ENCODE data around the gene LRRC15.
A peak's percentile ranks its signal among the peaks of the same experiment; 100 is the strongest.

Gene LRRC15

DNA sequence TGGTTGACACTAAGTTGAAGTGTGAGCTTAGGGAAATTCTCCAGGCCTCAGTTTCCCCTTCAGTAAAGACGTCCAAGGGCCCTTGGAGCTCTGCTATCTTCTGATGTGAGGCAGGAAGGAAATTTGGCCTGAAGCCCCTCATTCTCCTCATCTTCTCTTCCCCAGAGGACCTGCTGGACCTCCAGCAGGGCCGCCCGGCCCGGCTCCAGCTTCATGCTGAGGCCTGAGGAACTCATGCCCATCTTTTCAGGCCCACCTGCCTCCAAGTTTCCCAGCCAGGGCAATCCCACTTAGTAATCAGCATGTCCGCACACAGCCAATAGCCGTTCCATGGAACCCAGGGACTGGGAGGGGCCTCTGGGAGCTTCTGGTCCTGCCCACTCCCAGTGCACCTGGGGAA is 4.0 kb downstream of the LRRC15 start:
- no peak for DNase-seq
- no peaks in the 10 kb centered on the region for H3K36me3 ChIP-seq
- peaks cover 6% of the 10 kb centered on the region for H3K4me1 ChIP-seq
- H3K4me3 ChIP-seq (ENCODE audit: low read depth, low read length): no peak overlapping the region
- no peaks in the 10 kb centered on the region for H3K9me3 ChIP-seq
- no peaks in the 10 kb centered on the region for H3K27me3 ChIP-seq
- TF ChIP-seq, protein P1, sequence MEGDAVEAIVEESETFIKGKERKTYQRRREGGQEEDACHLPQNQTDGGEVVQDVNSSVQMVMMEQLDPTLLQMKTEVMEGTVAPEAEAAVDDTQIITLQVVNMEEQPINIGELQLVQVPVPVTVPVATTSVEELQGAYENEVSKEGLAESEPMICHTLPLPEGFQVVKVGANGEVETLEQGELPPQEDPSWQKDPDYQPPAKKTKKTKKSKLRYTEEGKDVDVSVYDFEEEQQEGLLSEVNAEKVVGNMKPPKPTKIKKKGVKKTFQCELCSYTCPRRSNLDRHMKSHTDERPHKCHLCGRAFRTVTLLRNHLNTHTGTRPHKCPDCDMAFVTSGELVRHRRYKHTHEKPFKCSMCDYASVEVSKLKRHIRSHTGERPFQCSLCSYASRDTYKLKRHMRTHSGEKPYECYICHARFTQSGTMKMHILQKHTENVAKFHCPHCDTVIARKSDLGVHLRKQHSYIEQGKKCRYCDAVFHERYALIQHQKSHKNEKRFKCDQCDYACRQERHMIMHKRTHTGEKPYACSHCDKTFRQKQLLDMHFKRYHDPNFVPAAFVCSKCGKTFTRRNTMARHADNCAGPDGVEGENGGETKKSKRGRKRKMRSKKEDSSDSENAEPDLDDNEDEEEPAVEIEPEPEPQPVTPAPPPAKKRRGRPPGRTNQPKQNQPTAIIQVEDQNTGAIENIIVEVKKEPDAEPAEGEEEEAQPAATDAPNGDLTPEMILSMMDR (IDR thresholded peaks at IDR 0.05; ENCODE audit: low read depth, low read length): no peak

DNA sequence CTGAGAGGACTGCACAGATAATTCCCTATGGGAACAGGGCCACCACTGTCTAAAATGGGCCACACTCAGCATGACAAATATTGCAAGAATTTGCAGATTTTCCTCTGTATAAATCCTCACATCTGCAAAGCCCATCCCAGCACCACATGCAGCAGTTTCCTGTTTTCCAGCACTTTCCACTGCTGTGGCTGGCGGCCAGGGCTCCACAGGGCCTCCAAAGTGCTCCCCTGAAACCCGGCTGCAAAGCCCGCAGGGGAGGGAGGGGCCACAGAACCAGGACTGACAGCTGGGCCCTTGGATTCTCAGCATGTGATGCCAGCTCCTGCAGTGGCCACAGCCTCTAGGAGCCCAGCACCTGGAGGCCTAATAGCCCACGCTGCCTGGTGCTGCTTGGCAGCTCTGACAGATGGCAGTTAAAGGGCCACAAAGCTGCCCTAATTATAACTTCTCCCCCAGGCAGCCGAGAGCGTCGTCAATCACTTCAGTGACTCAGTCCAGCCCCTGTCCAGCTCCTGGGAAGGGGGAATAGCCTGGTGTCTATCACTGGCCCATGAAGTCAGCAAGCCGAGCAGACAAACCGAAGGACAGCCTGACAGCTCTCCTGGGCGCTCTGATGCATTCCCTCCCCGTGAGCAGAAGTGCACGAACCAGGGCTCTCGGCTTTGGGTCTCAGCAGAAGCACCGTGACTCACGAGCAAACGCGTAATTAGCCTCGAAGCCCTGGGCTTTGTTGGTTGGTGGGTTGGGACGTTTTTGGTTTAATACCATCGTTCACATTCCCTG is 4.7 kb downstream of the LRRC15 start:
- TF ChIP-seq, protein P1 (IDR thresholded peaks at IDR 0.05; ENCODE audit: low read depth, low read length): no peak
- Histone ChIP-seq H3K9me3 (no peaks in the 10 kb centered on the region), H3K4me1 (peaks cover 6% of the 10 kb centered on the region), H3K36me3 (no peaks in the 10 kb centered on the region), H3K4me3 (ENCODE audit: low read depth, low read length) (no peak overlapping the region), H3K27me3 (no peaks in the 10 kb centered on the region)
- peak; percentile 59 for DNase-seq

DNA sequence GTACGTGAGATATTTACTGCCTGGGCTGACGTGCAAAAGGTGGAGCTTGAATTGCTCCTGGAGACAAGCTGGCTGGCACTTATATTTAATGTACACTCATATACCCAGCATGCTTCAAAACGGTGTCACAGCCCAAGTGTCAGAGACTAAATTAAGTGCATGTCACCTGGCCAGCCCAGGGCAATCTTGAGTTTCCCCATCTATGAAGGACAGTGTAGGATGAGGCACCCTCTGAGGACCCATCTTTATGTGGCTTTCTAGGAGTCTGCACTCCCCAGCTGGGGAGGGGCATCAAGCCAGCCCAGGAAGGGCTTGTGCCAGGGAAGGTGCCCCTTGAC is 5.3 kb downstream of the LRRC15 start:
- Histone ChIP-seq H3K36me3 (no peaks in the 10 kb centered on the region), H3K27me3 (no peaks in the 10 kb centered on the region), H3K4me3 (ENCODE audit: low read depth, low read length) (no peak overlapping the region), H3K4me1 (peaks cover 6% of the 10 kb centered on the region), H3K9me3 (no peaks in the 10 kb centered on the region)
- TF ChIP-seq, protein P1 (IDR thresholded peaks at IDR 0.05; ENCODE audit: low read depth, low read length): no peak
- no peak for DNase-seq

DNA sequence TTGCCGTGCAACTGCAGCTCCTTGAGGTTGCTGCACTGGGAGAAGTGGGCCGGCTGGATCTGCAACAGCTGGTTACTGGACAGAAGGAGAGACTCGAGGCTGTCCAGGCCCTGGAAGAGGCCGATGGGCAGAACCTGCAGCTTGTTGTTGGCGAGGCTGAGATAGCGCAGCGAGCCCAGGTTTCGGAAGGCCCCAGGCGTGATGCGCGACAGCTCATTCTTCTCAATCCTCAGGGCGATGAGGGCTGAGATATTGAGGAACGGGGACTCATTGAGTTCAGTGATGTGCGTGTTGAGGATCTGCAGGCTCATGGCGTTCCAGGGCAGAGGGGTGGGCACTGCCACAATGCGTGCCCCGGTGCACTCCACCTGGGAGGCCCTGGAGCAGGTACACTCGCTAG is 9.0 kb downstream of the LRRC15 start:
- peaks cover 6% of the 10 kb centered on the region for H3K4me1 ChIP-seq
- no peak for DNase-seq
- no peak overlapping the region for H3K4me3 ChIP-seq (ENCODE audit: low read depth, low read length)
- no peaks in the 10 kb centered on the region for H3K9me3 ChIP-seq
- no peaks in the 10 kb centered on the region for H3K36me3 ChIP-seq
- TF ChIP-seq, protein P1 (IDR thresholded peaks at IDR 0.05; ENCODE audit: low read depth, low read length): no peak
- H3K27me3 ChIP-seq: no peaks in the 10 kb centered on the region

DNA sequence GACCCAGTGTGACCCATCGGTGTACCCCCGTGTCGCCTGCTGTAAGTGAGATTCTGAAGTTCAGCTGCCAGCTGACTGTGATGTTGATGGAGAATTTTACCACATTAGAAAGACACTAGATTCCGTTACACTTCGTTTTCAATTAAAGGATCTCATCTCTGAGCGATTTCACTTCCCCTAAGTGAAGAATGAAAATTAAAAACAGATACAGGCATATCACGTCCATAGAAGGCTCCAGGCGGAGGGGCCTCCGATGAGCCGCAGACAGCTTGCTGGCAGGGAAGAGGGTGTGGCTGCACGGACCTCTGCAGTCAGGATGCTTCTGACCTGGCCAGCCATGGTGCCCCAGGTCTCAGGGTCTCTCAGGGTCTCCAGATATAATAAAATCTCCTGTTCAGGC is 11.9 kb downstream of the LRRC15 start:
- Histone ChIP-seq H3K4me3 (ENCODE audit: low read depth, low read length) (no peak overlapping the region), H3K27me3 (no peaks in the 10 kb centered on the region), H3K9me3 (no peaks in the 10 kb centered on the region), H3K36me3 (no peaks in the 10 kb centered on the region), H3K4me1 (no peaks in the 10 kb centered on the region)
- DNase-seq: no peak
- TF ChIP-seq, protein P1 (IDR thresholded peaks at IDR 0.05; ENCODE audit: low read depth, low read length): no peak

DNA sequence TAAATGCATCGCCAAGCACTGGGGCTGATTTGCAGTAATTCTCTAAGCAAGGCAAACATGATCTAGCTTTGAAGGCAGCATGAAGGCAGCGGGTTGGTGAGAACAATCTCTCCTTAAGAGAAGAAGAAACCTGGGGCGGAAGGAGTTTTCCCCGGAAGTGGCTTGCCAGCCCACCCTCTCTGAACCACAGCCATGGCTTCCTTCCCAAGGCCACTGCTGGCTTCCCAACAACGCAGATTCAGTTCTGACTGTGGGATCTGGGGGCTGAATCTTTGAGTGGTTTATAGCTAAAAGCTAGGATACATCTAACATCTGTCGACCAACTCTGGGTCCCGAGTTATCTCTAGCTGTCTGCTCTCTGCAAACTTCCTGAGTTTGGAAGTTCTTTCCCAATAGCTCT is 14.2 kb downstream of the LRRC15 start:
- TF ChIP-seq, protein P1 (IDR thresholded peaks at IDR 0.05; ENCODE audit: low read depth, low read length): no peak
- no peaks in the 10 kb centered on the region for H3K27me3 ChIP-seq
- H3K4me3 ChIP-seq (ENCODE audit: low read depth, low read length): no peak overlapping the region
- H3K4me1 ChIP-seq: no peaks in the 10 kb centered on the region
- DNase-seq: no peak
- H3K9me3 ChIP-seq: no peaks in the 10 kb centered on the region
- no peaks in the 10 kb centered on the region for H3K36me3 ChIP-seq
